Renal cortical epithelial cell (primary cell): Measurements from ENCODE around the gene SOX1. TPM values are rescaled to one million over a fixed set of nuclear protein-coding genes. Genes with fewer than 3 reads are reported as not detected.

ENCODE experiments used
- DNase-seq: peaks from one replicate; pipeline ENCODE4 v3.0.0-alpha.2; 2011; ENCODE audit warnings: low read depth
- total RNA-seq: library from RNA; depleted of rRNA; stranded (reverse); fragments of >200 nt; gene quantifications from 2 replicates; pipeline ENCODE4 v1.2.3, GENCODE V29; 2014

Gene SOX1
- total RNA-seq, 1 donor from 2014 or later = not detected

DNA sequence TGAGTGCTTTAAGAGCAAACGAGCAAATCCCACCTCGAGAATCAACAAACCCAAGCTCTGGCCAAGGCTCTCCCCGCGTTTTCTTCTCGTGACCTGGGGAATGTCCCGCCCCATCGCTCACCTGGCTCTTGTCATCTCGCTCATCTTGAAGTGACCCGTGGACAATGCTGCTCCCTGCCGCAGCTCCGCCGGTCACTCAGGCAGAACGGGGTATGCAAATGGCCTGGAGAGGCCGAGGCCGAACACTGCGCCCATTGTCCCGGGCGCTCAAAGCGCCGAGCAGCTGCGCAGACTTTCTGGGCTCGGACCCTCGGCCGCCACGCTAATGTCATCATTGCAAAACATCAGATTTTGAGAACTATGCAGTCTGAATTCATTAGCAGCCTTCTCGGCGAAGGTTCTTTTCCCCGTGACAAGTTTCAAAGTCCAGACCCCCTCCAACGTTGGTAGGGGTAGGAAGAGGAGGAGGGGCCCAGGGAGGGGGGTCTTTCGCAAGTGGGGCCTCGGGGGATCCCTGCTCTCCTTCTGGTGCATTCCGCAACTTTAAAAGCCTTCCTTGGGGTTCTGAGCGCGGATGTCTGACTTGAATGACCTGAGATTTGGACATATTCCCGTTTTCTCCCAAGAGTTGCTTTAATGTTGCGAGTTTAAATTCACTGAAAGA, 39.7 kb downstream of the SOX1 start:
- no peak for DNase-seq

DNA sequence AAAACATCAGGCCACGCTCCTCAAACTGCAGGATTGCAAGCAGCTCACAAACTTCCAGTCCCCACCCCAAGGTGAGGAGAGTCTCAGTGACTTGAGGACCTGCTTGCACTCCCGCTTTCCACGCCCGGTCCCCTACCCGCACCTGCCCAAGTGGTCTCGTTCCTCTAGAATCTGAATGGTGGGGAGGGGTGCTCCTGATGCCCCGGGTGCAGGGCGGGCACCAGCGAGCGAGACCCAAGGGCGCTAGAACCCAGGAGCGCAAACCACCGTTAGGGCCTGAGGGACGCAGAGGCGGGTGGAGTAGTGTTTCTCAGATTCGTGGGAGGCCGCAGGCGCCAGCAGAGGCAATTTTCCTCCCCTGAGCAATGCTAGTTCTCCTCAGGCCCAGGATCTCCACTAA, 40.3 kb downstream of the SOX1 start:
- no peak for DNase-seq

DNA sequence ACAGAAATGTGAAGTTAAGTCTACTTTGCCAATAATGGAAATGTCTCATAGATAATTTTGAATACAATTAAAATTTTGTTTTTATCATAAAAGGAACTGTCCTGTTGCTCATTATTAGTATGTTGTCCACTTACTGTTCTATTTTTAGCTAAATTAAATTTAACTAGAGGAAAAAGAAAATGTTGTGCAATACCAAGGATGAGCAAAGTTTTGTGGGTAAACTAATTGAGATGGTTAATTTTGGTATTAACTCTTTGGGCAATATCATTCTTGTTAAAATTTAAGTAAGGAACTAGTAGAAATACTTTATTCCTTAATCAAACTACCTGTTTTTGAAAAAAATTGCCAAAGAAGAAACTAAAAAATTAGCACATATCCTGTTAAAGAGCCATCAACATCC, 43.5 kb downstream of the SOX1 start:
- DNase-seq = no peak

DNA sequence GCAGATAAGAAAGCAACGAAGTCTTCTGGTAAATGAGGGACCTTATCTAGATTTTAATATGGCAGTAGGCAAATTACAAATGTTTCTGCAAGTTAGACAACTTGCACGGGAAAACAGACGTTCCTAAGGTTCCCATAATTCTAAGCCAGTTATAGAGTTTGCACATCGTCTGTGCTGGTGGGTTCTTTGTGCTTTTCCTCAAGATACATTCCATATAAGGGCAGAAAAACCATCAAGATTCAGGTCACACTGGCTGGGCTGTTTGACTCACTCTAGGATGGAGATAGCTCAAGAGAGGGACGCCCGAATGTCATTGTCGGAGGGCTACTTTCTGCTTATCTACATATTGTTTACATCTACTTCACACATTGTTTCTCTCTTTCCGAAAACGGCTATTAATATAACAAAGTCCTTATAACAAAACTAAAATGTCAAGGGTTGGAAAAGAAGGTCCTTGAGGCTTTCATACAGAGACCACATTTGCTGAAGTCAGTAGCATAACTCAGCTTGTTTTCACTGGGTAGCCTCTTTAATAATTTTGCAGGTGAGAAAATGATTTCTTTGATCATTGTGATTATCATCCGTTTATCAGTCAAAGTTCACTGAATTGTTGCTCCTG, 44.4 kb downstream of the SOX1 start:
- DNase-seq = no peak

DNA sequence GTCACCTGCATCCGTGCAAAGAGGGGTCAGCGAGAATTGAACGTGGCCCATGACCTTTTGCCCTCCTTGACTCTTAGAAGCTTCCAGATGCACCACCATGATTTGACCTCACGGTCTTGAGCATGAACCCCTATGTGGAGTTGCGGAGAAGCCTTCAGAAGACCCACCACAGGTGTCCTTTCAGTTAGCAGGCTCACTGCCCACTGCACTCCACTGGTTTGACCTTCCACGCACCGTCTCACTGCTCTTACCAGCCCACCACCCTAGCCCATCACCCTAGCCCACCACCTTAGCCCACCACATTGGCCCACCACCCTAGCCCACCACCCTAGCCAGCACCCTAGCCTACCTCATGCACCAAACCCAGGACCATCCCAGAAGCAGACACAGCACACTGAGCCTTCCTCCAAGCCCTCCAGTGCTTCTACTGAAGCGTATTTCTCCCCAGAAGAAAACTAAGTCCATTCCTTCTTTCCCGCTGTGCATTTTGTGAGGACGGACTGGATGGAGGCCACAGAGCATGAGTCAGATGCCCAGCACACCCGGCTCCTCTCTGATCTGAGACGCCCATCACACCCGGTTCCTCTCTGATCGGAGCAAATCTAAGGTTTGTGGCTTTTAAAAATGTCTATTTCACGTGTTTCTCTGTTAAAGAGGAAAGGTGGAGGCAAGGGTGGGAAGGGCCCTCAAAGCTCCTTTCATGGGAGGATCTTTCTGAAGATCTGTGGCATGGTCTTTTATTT, 45.8 kb downstream of the SOX1 start:
- DNase-seq = no peak

DNA sequence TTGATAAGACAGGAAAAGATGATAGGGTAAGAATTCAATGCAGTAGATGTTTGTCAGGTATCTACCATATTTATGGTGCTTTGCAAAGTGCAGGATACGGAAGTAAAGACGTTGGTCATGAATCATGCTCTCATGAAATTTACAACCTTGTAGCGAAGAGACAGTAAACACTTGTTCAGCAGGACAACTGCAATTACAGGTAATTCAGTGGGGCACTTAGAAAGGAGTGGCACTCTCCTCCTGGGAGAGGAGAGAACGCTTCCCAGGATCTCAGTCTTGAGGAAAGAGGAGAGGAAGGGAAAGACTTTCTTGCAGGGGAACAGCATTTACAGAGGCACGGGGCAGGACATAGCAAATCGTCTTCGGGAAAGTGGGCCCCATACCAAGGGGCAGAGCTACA, 46.4 kb downstream of the SOX1 start:
- DNase-seq = no peak

DNA sequence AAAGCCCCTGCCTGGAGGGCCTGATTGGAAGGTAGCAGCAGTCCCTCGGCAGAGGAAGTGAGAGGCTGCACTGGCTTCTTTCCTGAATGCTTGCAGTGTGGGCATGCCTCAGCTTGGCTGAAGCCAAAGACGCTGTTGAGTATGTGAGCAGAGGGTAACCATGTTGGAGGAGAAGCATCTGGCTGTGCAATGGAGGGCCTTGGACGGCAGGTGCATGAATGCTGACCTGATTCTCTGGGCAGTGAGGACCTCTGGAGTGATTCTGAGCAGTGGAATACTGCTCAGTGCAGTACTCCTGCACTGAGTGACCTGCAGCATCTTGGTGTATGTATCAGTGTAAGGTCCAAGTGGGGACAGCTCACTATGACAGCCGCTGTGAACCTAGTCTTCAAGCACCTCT, 46.9 kb downstream of the SOX1 start:
- DNase-seq = no peak

DNA sequence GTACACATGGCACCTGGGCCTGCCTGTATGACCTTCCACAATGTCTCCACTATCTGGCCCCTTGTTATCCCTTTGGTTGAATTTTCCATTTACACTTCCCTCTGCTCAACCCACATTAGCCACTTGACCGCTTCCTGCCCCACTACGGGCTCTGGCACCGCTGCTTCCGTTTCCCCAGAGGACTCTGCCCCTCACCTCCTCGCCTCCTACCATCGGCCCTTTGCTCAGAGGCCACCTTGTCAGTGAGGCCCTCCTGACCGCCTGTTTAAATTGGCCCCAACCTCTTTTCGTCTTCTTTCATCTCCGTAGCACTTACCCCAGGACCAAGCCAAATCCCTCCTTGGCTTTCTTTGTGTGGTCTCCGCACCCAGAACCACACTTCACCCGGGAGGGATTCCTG, 47.4 kb downstream of the SOX1 start:
- no peak for DNase-seq

DNA sequence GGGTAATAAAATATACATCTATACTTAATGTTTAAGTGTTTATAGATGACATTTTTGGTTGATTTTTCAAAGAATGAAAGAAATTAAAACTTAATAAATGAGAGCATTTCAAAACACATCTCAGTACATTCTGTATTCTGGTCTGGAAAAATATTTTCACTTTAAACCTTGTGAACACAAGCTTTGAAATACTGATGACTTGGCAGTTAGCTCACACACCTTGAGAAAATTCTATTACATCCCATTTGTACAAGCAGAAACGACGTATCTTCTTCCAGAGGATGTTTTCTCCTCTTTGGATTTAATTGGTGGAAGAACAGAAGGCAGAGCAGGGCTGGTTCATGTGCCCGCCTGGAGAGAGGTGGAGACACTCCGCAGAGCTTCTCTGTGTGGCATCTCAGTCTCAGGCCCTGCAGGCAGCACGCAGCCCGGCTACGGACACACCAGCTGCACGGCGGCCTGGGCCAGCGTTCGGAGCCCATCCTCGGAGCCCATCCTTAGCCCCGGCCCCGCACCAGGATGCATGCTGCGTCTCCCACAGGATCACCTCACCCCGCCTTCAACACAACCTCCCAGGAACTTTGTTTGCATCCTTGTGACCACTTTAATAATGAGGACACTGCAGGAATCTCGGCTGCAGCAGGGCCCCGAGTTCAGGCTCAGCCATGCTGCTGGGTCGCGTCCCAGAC, 48.6 kb downstream of the SOX1 start:
- DNase-seq = no peak

DNA sequence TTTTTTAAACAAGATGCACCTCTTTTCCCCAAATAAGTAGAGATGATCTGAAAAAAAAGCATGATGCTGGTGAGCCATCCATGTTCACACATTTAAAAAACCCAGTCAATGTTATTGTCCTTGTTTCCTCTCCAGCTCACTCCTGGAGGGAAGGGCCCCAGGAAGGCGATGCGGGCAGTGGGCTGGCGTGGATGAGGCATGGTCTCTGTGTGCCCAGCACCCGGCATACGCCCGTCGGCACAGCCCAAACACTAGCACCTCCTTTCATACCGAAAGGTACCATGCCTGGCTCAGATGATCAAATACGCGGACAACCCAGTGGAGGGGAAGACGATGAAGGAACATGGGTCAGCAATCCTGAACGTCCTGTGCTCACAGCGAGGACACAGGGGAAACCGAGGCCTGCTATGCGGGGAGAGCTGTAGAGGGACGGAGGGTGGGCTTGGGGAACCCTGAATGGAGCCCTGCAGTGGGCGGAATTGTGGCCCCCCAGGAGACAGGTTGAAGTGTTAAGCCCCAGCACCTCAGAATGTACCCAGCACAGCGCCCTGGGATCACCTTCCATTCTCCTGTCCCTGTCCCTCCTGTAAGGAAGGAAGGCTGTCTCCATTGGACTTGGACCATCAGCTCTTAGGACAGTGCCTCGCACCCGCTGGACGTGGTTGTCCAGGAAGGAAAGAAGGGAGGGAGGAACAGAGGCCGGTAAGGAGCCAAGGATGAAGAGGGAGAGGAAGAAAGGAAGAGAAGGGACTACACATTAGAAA, 49.4 kb downstream of the SOX1 start:
- no peak for DNase-seq

DNA sequence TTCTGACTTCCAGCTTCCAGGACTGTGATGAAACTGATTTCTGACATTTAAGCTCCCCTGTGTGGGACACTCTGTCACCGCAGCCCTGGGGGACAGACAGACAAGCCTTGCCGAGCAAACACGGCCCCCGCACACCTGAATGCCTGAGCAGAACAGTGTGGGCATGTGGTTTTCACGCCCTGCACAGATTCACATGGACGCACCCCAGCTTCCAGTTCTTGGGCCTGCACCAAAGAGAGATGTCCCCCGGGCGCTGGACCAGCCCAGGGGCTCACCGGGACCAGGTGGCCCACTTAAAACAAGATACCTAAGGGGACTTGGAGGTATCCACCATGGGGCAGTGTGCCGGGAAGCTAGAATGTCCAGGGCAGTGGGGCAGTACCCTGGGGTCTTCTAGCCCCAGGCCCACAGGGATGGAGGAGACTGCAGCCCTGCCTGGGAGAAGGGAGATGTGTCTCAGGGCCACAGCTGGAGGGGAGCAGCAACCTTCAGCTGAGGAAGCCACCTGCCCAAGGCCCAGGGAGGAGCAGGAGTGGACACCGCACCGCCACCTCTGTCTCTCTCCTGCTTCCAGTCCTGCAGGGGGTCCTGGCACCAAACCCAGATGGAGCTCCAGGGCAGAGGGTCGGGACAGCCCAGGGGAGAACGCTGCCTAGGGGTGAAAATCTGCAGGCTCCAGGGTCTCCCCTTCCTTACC, 50.5 kb downstream of the SOX1 start:
- DNase-seq = no peak

DNA sequence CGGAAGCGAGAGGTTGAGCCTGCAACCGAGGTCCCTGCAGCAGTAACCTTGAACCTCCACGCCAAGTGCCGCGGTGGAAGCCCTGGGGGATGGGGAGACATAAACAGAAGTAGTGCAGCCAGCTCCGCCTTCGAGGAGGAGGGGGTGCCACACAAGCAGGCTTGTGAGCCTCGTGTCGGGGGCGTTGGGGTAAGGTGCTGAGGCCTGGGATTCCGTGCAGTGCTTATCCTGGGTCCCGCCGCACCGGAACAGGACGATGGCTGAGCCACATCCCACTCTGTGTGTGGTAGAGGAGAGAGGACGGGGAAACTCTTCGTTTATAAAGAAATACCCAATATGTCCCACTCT, 51.0 kb downstream of the SOX1 start:
- DNase-seq = no peak

DNA sequence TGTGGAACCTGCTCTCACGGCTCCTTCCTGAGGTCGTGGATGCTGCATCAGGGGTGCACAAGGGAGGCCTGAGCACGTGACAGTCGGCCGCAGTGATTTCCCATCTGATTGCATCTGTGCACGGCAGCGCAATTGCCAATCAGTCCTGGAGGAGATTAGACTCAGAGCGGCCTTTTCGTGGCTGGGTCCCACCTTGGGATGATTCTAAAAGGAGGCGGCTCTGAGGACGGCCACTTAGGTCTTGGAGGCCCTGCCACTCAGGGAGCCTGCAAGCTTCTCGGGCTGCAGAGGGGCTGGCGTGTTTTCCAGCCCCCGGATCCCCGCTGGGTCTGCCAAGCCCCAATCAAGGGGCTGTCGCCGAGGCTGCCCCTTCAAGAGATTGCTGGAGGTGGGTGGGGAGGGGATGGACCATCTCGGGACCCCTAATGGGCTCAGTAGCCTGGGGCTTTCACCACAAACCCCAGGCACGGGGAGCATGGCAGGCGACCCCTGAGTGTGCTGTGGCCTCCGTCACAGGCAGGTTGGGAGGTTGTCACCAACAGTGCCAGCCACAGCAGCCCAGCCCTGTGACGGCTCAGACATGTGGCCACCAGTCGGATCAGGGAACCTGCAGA, 51.6 kb downstream of the SOX1 start:
- DNase-seq = no peak

DNA sequence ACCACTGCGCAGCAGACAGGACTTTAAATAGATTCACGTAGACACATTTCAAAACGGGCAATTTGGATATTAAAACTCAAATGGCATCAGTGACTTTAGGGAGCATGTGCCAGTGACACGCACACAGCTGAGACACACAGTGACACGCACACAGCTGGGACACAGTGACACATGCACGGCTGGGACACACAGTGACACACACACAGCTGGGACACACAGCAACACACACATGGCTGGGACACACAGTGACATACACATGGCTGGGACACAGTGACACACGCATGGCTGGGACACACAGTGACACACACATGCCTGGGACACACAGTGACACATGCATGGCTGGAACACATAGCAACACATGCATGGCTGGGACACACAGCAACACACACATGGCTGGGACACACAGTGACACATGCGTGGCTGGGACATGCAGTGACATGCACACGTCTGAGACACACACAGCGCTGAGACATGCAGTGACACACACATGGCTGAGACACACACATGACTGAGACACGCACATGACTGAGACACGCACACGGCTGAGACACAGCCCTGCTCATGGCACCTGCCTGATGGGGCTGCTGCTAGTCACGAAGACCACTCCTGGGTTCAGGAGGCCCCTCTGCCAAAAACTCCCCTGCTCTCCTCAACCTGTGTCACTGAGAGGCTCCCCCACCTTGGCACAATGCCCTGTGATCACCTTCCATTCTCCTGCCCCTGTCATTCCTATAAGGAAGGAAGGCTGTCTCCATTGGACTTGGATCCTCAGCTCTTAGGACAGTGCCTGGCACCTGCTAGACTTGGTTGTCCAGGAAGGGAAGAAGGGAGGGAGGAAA, 52.5 kb downstream of the SOX1 start:
- DNase-seq = no peak

DNA sequence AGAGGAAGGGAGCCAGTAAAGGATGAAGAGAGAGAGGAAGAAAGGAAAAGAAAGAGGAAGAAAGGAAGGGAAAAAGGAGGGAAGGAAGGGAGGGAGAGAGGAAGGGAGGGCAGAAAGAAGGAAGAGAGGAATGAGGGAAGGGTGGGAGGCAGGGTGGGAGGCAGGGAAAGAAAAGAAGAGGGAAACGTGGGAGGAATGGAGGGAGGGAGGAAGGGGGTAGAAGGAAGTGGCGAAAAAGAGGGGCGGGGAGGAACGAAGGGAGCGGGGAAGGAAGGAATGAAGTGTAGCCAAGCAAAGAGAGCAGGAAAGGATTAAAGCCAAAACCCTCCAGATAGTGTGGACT, 53.1 kb downstream of the SOX1 start:
- no peak for DNase-seq
